Mesendoderm (in vitro differentiated cells): Measurements from ENCODE around the gene LSM3.

Source experiments
- DNase-seq: peaks from one replicate; pipeline ENCODE4 v3.0.0; 2013
- H2AK5ac ChIP-seq: 2 replicates; pipeline ENCODE4 v1.6.1; 2013; ENCODE audit warnings: low read length, inconsistent platforms
- H2BK120ac ChIP-seq: 2 replicates; pipeline ENCODE4 v1.6.1; 2013; ENCODE audit warnings: low read depth, mild to moderate bottlenecking, low read length, moderate library complexity, mixed read lengths
- H2BK15ac ChIP-seq: replicated peaks from 2 replicates; pipeline ENCODE4 v1.6.1; 2013; ENCODE audit warnings: low read depth, mild to moderate bottlenecking, moderate library complexity
- H2BK5ac ChIP-seq: 2 replicates; pipeline ENCODE4 v1.6.1; 2013; ENCODE audit warnings: low read length, inconsistent platforms
- H3K18ac ChIP-seq: 2 replicates; pipeline ENCODE4 v1.6.1; 2013; ENCODE audit warnings: mild to moderate bottlenecking, low read length, mixed read lengths
- H3K23ac ChIP-seq: one replicate; pipeline ENCODE4 v1.6.1; 2013; ENCODE audit warnings: low read length
- H3K27ac ChIP-seq: 2 replicates; pipeline ENCODE4 v1.5.1; 2013; ENCODE audit warnings: low read depth, mild to moderate bottlenecking, inconsistent platforms, low read length, moderate library complexity
- H3K27me3 ChIP-seq: 2 replicates; pipeline ENCODE4 v1.6.1; 2013; ENCODE audit warnings: low read length, control low read depth, mild to moderate bottlenecking, inconsistent platforms; ENCODE audit not compliant: insufficient read depth, poor library complexity
- H3K36me3 ChIP-seq: 2 replicates; pipeline ENCODE4 v1.6.1; 2013; ENCODE audit warnings: low read length, inconsistent platforms; ENCODE audit not compliant: control insufficient read depth, insufficient read depth
- H3K4ac ChIP-seq: one replicate; pipeline ENCODE4 v1.6.1; 2013; ENCODE audit warnings: low read depth, mild to moderate bottlenecking, low read length, moderate library complexity
- H3K4me1 ChIP-seq: 2 replicates; pipeline ENCODE4 v1.6.1; 2013; ENCODE audit warnings: low read depth, low read length, inconsistent platforms; ENCODE audit not compliant: control insufficient read depth
- H3K4me2 ChIP-seq: 2 replicates; pipeline ENCODE4 v1.6.1; 2013; ENCODE audit warnings: low read length
- H3K4me3 ChIP-seq: 2 replicates; pipeline ENCODE4 v1.5.1; 2013; ENCODE audit warnings: mild to moderate bottlenecking, low read length
- H3K56ac ChIP-seq: one replicate; pipeline ENCODE4 v1.6.1; 2013; ENCODE audit warnings: low read length
- H3K79me1 ChIP-seq: 2 replicates; pipeline ENCODE4 v1.6.1; 2013; ENCODE audit warnings: low read length, inconsistent platforms
- H3K79me2 ChIP-seq: 2 replicates; pipeline ENCODE4 v1.6.1; 2013; ENCODE audit warnings: mild to moderate bottlenecking, low read length; ENCODE audit not compliant: control insufficient read depth, insufficient read depth
- H3K9ac ChIP-seq: 2 replicates; pipeline ENCODE4 v1.6.1; 2013; ENCODE audit warnings: low read length, inconsistent platforms
- H4K5ac ChIP-seq: one replicate; pipeline ENCODE4 v1.6.1; 2013; ENCODE audit warnings: low read length
- H4K8ac ChIP-seq: one replicate; pipeline ENCODE4 v1.6.1; 2013; ENCODE audit warnings: low read depth, mild to moderate bottlenecking, control low read depth, low read length, moderate library complexity
- WGBS: extraction: QIAGEN DNeasy Blood & Tissue Kit; methylation state at CpG from one replicate; pipeline ENCODE4 v1.1.7; 2013; ENCODE audit warnings: low lambda C conversion rate, missing lambda C conversion rate; ENCODE audit not compliant: insufficient coverage; ENCODE audit errors: extremely low coverage; 5-methylcytosine and 5-hydroxymethylcytosine counted together

Gene LSM3

DNA sequence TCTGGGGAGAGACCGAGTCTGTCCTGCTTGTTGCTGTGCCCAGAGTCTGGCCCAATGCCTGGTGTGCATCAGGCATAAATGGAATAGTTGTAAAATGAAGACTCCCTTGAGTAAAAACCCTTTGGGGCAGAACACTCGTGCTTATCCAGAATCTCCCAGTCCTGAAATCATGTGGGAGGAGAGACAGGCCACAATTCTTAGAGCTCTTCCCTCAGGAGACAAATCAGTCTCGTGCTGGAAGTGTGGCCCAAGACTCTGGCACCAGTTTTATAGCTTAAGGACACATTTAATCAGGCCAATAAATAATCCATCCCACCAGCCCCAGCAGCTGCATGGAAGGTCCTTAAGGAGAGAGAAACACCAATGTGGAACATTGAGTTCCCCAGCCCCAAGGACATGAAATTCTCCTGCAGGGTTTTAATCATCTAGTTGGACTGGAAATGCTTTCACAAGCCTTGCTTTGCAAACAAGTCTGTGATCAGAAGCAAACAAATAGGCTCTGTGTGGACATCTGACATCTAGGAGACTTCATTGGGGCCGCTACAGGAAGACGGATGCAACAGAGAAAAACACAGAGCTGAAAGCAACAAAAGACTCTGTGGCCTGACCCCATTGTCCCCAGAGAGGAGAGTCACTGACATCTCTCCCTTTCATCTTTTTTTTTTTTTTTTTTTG, 70.4 kb downstream of the LSM3 start:
- H3K79me2 ChIP-seq: no peaks in the 10 kb centered on the region
- no peaks in the 10 kb centered on the region for H3K4me1 ChIP-seq
- no peaks in the 10 kb centered on the region for H3K79me1 ChIP-seq
- no peak overlapping the region for H3K18ac ChIP-seq
- no peaks in the 10 kb centered on the region for H3K27me3 ChIP-seq
- no peak overlapping the region for H4K8ac ChIP-seq
- H3K9ac ChIP-seq: no peak overlapping the region
- H3K36me3 ChIP-seq: no peaks in the 10 kb centered on the region
- no peak overlapping the region for H2AK5ac ChIP-seq
- no peak overlapping the region for H2BK5ac ChIP-seq
- H3K56ac ChIP-seq: no peak overlapping the region
- H2BK120ac ChIP-seq: no peak overlapping the region
- no CpG with 5 or more reads among the region's 5 CpGs for WGBS
- no peak overlapping the region for H3K27ac ChIP-seq
- no peak overlapping the region for H3K23ac ChIP-seq
- no peak overlapping the region for H2BK15ac ChIP-seq
- no peak overlapping the region for H3K4ac ChIP-seq
- H4K5ac ChIP-seq: no peak overlapping the region
- H3K4me2 ChIP-seq: no peak overlapping the region
- no peak overlapping the region for H3K4me3 ChIP-seq
- DNase-seq: no peak
